H9 (cell line): Measurements from ENCODE around the gene SCT. TPM values are rescaled to one million over a fixed set of nuclear protein-coding genes. Genes with fewer than 3 reads are reported as not detected.

Experiments
- DNase-seq: peaks from one replicate; pipeline ENCODE4 v3.0.0-alpha.2; 2017
- H2AFZ ChIP-seq: one replicate; pipeline ENCODE4 v1.6.1; 2013; ENCODE audit warnings: mild to moderate bottlenecking, low read length, control low read depth, moderate library complexity
- H2AK5ac ChIP-seq: 2 replicates; pipeline ENCODE4 v1.6.1; 2013; ENCODE audit warnings: low read length, control low read depth, mixed read lengths; ENCODE audit not compliant: insufficient read length
- H2BK120ac ChIP-seq: one replicate; pipeline ENCODE4 v1.6.1; 2013; ENCODE audit warnings: low read depth, mild to moderate bottlenecking, low read length, control low read depth, inconsistent platforms; ENCODE audit not compliant: poor library complexity, severe bottlenecking
- H2BK12ac ChIP-seq: 2 replicates; pipeline ENCODE4 v1.6.1; 2013; ENCODE audit warnings: low read length, control low read depth, mixed read lengths, low read depth; ENCODE audit not compliant: insufficient read length
- H2BK15ac ChIP-seq: 2 replicates; pipeline ENCODE4 v1.6.1; 2013; ENCODE audit warnings: low read depth, low read length, control low read depth
- H2BK20ac ChIP-seq: one replicate; pipeline ENCODE4 v1.6.1; 2013; ENCODE audit warnings: low read depth, mild to moderate bottlenecking, low read length, control low read depth, inconsistent platforms; ENCODE audit not compliant: poor library complexity, severe bottlenecking
- H2BK5ac ChIP-seq: 2 replicates; pipeline ENCODE4 v1.6.1; 2013; ENCODE audit warnings: low read length, control low read depth, mixed read lengths; ENCODE audit not compliant: insufficient read length
- H3K14ac ChIP-seq: 2 replicates; pipeline ENCODE4 v1.6.1; 2013; ENCODE audit warnings: low read length, control low read depth; ENCODE audit not compliant: insufficient read depth
- H3K18ac ChIP-seq: 2 replicates; pipeline ENCODE4 v1.6.1; 2013; ENCODE audit warnings: low read depth, mild to moderate bottlenecking, mixed read lengths, low read length, control low read depth; ENCODE audit not compliant: insufficient read length
- H3K23ac ChIP-seq: 2 replicates; pipeline ENCODE4 v1.6.1; 2013; ENCODE audit warnings: low read length, control low read depth, mixed read lengths, low read depth; ENCODE audit not compliant: insufficient read length
- H3K23me2 ChIP-seq: 2 replicates; pipeline ENCODE4 v1.6.1; 2013; ENCODE audit warnings: low read depth, mild to moderate bottlenecking, mixed read lengths, low read length, control low read depth; ENCODE audit not compliant: insufficient read length, poor library complexity, severe bottlenecking
- H3K27ac ChIP-seq: 2 replicates; pipeline ENCODE4 v1.5.1; 2013; ENCODE audit warnings: low read length, control low read depth, mixed read lengths, low read depth; ENCODE audit not compliant: insufficient read length
- H3K27me3 ChIP-seq: 2 replicates; pipeline ENCODE4 v1.6.1; 2013; ENCODE audit warnings: low read length, control low read depth, inconsistent platforms; ENCODE audit not compliant: insufficient read depth
- H3K4ac ChIP-seq: 2 replicates; pipeline ENCODE4 v1.6.1; 2013; ENCODE audit warnings: low read depth, mild to moderate bottlenecking, control low read depth, inconsistent platforms, low read length, moderate library complexity
- H3K4me1 ChIP-seq: 2 replicates; pipeline ENCODE4 v1.6.1; 2013; ENCODE audit warnings: low read length, control low read depth, inconsistent platforms; ENCODE audit not compliant: insufficient read depth
- H3K4me2 ChIP-seq: 2 replicates; pipeline ENCODE4 v1.6.1; 2013; ENCODE audit warnings: low read length, control low read depth, mixed read lengths; ENCODE audit not compliant: insufficient read length, insufficient read depth
- H3K56ac ChIP-seq: 2 replicates; pipeline ENCODE4 v1.6.1; 2013; ENCODE audit warnings: low read depth, mild to moderate bottlenecking, mixed read lengths, low read length, control low read depth; ENCODE audit not compliant: insufficient read length
- H3K79me1 ChIP-seq: 2 replicates; pipeline ENCODE4 v1.6.1; 2013; ENCODE audit warnings: low read depth, mild to moderate bottlenecking, moderate library complexity, low read length, control low read depth, inconsistent platforms; ENCODE audit not compliant: insufficient read depth, poor library complexity, severe bottlenecking
- H3K79me2 ChIP-seq: 2 replicates; pipeline ENCODE4 v1.6.1; 2013; ENCODE audit warnings: low read length, control low read depth, inconsistent platforms; ENCODE audit not compliant: insufficient read depth
- H3K9ac ChIP-seq: 2 replicates; pipeline ENCODE4 v1.6.1; 2013; ENCODE audit warnings: low read length, control low read depth, mixed read lengths; ENCODE audit not compliant: insufficient read length; ENCODE audit errors: extremely low read depth
- H3K9me3 ChIP-seq: one replicate; pipeline ENCODE4 v1.6.1; 2013; ENCODE audit warnings: low read depth, low read length, inconsistent platforms; ENCODE audit not compliant: control insufficient read depth
- H3T11ph ChIP-seq: one replicate; pipeline ENCODE4 v1.6.1; 2013; ENCODE audit warnings: mild to moderate bottlenecking, low read length, control low read depth, inconsistent platforms
- H4K20me1 ChIP-seq: one replicate; pipeline ENCODE4 v1.6.1; 2013; ENCODE audit not compliant: control insufficient read depth, insufficient read length, insufficient read depth
- H4K5ac ChIP-seq: 2 replicates; pipeline ENCODE4 v1.6.1; 2013; ENCODE audit warnings: low read depth, mild to moderate bottlenecking, mixed read lengths, low read length, control low read depth; ENCODE audit not compliant: insufficient read length
- H4K8ac ChIP-seq: replicated peaks from 2 replicates; pipeline ENCODE4 v1.6.1; 2013; ENCODE audit warnings: low read length, control low read depth, mixed read lengths, low read depth; ENCODE audit not compliant: insufficient read length
- H4K91ac ChIP-seq: 2 replicates; pipeline ENCODE4 v1.6.1; 2013; ENCODE audit warnings: low read depth, mild to moderate bottlenecking, moderate library complexity, mixed read lengths, low read length, control low read depth; ENCODE audit not compliant: insufficient read length
- H3K27ac Mint-ChIP-seq, 3 experiments: 2 replicates in 2 of 3; 3 replicates in 1 of 3; pipeline ENCODE4 v1.8.0; 2020 to 2021; ENCODE audit warnings: mixed read lengths in 3 of 3, mild to moderate bottlenecking in 1 of 3, moderate library complexity in 1 of 3
- H3K27me3 Mint-ChIP-seq: 2 replicates; pipeline ENCODE4 v1.8.0; 2021; ENCODE audit warnings: low read depth, mild to moderate bottlenecking, moderate library complexity, mixed read lengths
- H3K36me3 Mint-ChIP-seq, 3 experiments: 2 replicates in 2 of 3; 3 replicates in 1 of 3; pipeline ENCODE4 v1.8.0; 2020 to 2021; ENCODE audit warnings: low read depth in 3 of 3, mixed read lengths in 3 of 3; ENCODE audit not compliant: insufficient read depth in 1 of 3
- H3K4me1 Mint-ChIP-seq, 2 experiments: 2 replicates each; pipeline ENCODE4 v1.8.0; 2020; ENCODE audit warnings: mixed read lengths in 2 of 2
- H3K4me3 Mint-ChIP-seq, 2 experiments: 2 replicates in 1 of 2; 3 replicates in 1 of 2; pipeline ENCODE4 v1.8.0; 2020 to 2021; ENCODE audit warnings: mild to moderate bottlenecking in 2 of 2, mixed read lengths in 2 of 2, moderate library complexity in 1 of 2
- H3K9me3 Mint-ChIP-seq, 2 experiments: 2 replicates in 1 of 2; 3 replicates in 1 of 2; pipeline ENCODE4 v1.8.0; 2020; ENCODE audit warnings: mild to moderate bottlenecking in 2 of 2, mixed read lengths in 2 of 2, moderate library complexity in 1 of 2
- whole genome bisulfite sequencing: extraction: QIAGEN DNeasy Blood & Tissue Kit; methylation state at CpG from one replicate; pipeline ENCODE4 v1.1.7; 2013; ENCODE audit warnings: missing lambda C conversion rate, low lambda C conversion rate, mixed read lengths; ENCODE audit not compliant: insufficient read length; ENCODE audit errors: extremely low coverage; 5-methylcytosine and 5-hydroxymethylcytosine counted together
- total RNA-seq: library from RNA; stranded (reverse); gene quantifications from 2 replicates; pipeline ENCODE4 v1.2.1, GENCODE V29; 2021
- TF ChIP-seq, protein P1 (sequence below): fragments of 200-600 bp; sonication (generic); conservative IDR thresholded peaks from 3 replicates; pipeline ENCODE4 v1.8.0; 2021; ENCODE audit warnings: antibody characterized with exemption, mild to moderate bottlenecking

Gene SCT
- total RNA-seq, 1 experiment from 2014 or later = 1.8 TPM

- no peak overlapping the region for H3K9ac ChIP-seq
- H3K14ac ChIP-seq = no peak overlapping the region; the same call in 1 of the 2 replicates
- no peak overlapping the region for H3K4ac ChIP-seq
- no peak overlapping the region for H2BK15ac ChIP-seq
- H4K5ac ChIP-seq = no peak overlapping the region
- no peak overlapping the region for H2AK5ac ChIP-seq
- no peak overlapping the region for H2BK120ac ChIP-seq
- no peak overlapping the region for H4K91ac ChIP-seq
- TF ChIP-seq, protein P1, sequence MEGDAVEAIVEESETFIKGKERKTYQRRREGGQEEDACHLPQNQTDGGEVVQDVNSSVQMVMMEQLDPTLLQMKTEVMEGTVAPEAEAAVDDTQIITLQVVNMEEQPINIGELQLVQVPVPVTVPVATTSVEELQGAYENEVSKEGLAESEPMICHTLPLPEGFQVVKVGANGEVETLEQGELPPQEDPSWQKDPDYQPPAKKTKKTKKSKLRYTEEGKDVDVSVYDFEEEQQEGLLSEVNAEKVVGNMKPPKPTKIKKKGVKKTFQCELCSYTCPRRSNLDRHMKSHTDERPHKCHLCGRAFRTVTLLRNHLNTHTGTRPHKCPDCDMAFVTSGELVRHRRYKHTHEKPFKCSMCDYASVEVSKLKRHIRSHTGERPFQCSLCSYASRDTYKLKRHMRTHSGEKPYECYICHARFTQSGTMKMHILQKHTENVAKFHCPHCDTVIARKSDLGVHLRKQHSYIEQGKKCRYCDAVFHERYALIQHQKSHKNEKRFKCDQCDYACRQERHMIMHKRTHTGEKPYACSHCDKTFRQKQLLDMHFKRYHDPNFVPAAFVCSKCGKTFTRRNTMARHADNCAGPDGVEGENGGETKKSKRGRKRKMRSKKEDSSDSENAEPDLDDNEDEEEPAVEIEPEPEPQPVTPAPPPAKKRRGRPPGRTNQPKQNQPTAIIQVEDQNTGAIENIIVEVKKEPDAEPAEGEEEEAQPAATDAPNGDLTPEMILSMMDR = no peak
- Mint-ChIP-seq H3K27me3 (no peaks in the 10 kb centered on the region), H3K27ac (peak overlapping the region in 1 of 3 experiments; percentile 84; a peak in 2 of 7 replicates), H3K4me1 (peaks cover 3 to 4% of the 10 kb centered on the region in 2 experiments; a peak in 1 of 4 replicates), H3K9me3 (no peaks in the 10 kb centered on the region), H3K36me3 (peaks cover 27 to 72% (median 66%) of the 10 kb centered on the region in 3 experiments), H3K4me3 (no peak overlapping the region)
- no peak overlapping the region for H4K8ac ChIP-seq
- no peaks in the 10 kb centered on the region for H3K79me1 ChIP-seq
- no peaks in the 10 kb centered on the region for H3K27me3 ChIP-seq
- H2BK5ac ChIP-seq = no peak overlapping the region
- no peak overlapping the region for H3K4me2 ChIP-seq
- H3K23me2 ChIP-seq = no peaks in the 10 kb centered on the region
- no peak overlapping the region for H3K23ac ChIP-seq
- no peak overlapping the region for H3K18ac ChIP-seq
- H4K20me1 ChIP-seq = peaks cover 3% of the 10 kb centered on the region
- DNase-seq = no peak
- no peaks in the 10 kb centered on the region for H3K79me2 ChIP-seq
- H3K4me1 ChIP-seq = no peaks in the 10 kb centered on the region
- no peak overlapping the region for H3T11ph ChIP-seq
- H3K56ac ChIP-seq = no peak overlapping the region
- H2BK12ac ChIP-seq = no peak overlapping the region
- no peak overlapping the region for H2AFZ ChIP-seq
- no peak overlapping the region for H2BK20ac ChIP-seq
- no peak overlapping the region for H3K27ac ChIP-seq
- H3K9me3 ChIP-seq = no peaks in the 10 kb centered on the region
- WGBS = no CpG with 5 or more reads among the region's 28 CpGs
Measured at GRCh38 chr11:608791-609251, 18.2 kb downstream of the SCT start.
